ENCODE measurements around the gene LGALS1. TPM values are rescaled to one million over a fixed set of nuclear protein-coding genes. Genes with fewer than 3 reads are reported as not detected.

LGALS1 gene
- polyA plus RNA-seq, 1 of the 3 experiments (the other 2 are of a cell fraction), result 12,045 TPM

GRCh38 chr22:37627545-37627944 is 47.9 kb upstream of the LGALS1 start:
- WGBS (ENCODE audit: low lambda C conversion rate), result 90% methylated on average over 2 of the region's 6 CpGs
- TF ChIP-seq POLR2AphosphoS5 (IDR thresholded peaks at IDR 0.05; ENCODE audit: low read depth, low read length) (no peak), IRF3 (IDR thresholded peaks at IDR 0.05; ENCODE audit: low read depth, low read length) (no peak), FOSL2 (IDR thresholded peaks at IDR 0.05; ENCODE audit: borderline replicate concordance, low read depth) (no peak), YY1 (IDR thresholded peaks at IDR 0.05; ENCODE audit: low read depth) (no peak), FOXJ3 (CRISPR knock-in tag; IDR thresholded peaks at IDR 0.05) (no peak), PBX3 (IDR thresholded peaks at IDR 0.05) (no peak), MEF2A (IDR thresholded peaks at IDR 0.05; ENCODE audit: borderline replicate concordance, low read depth) (no peak), TAF1 (IDR thresholded peaks at IDR 0.05; ENCODE audit: borderline replicate concordance, low read depth, low read length) (no peak), NRF1 (IDR thresholded peaks at IDR 0.05; ENCODE audit: low read depth, low read length) (no peak), EP300 (IDR thresholded peaks at IDR 0.05; ENCODE audit: borderline replicate concordance in 1 of 2, low read depth in 1 of 2, low read length in 1 of 2) (no peak), NFIC (IDR thresholded peaks at IDR 0.05; ENCODE audit: borderline replicate concordance) (no peak), FOXM1 (IDR thresholded peaks at IDR 0.05; ENCODE audit: low read depth) (no peak), RFX5 (IDR thresholded peaks at IDR 0.05; ENCODE audit: low read length) (no peak)
- no peak overlapping the region for H3K27ac ChIP-seq (ENCODE audit: low read depth in 2 of 2, low read length in 1 of 2)
- no peak overlapping the region for H2AFZ ChIP-seq (ENCODE audit: low read depth)
- no peak for DNase-seq
- no peaks in the 10 kb centered on the region for H3K9me2 ChIP-seq
- H3K4me3 ChIP-seq (ENCODE audit: low read depth in 2 of 2, low read length in 1 of 2), result no peak overlapping the region
- H3K9me3 ChIP-seq, result no peaks in the 10 kb centered on the region
- ChIA-PET POLR2A (interaction anchor here (0.8 to 1.8 kb wide), 2 partner anchors 10 to 31 kb away, joined by 3 to 6 read pairs; partner anchors contain the start of gene PDXP), CTCF (interaction anchor here (1.0 to 34.3 kb wide), 6 partner anchors 9 to 155 kb away, joined by 3 to 898 read pairs (median 6); partner anchors contain the start of genes LGALS1, NOL12, PDXP and SH3BP1)
- H3K79me2 ChIP-seq (ENCODE audit: insufficient read depth), result no peaks in the 10 kb centered on the region
- no peak overlapping the region for H3K9ac ChIP-seq
- H4K20me1 ChIP-seq (ENCODE audit: insufficient read depth), result no peaks in the 10 kb centered on the region
- no peak overlapping the region for H3K4me2 ChIP-seq
- peaks cover 5 to 39% of the 10 kb centered on the region in 2 experiments for H3K36me3 ChIP-seq (replicated peaks in 1 of 2; ENCODE audit: control insufficient read depth in 1 of 2, insufficient read depth in 2 of 2, low read length in 1 of 2)
- peaks cover 8% of the 10 kb centered on the region for H3F3A ChIP-seq (replicated peaks; ENCODE audit: insufficient read depth)
- peaks cover 0 to 9% of the 10 kb centered on the region in 2 experiments; a peak in 1 of 4 replicates for H3K4me1 ChIP-seq (ENCODE audit: control insufficient read depth in 1 of 2, insufficient read depth in 2 of 2, low read depth in 1 of 2, low read length in 1 of 2)
- H3K27me3 ChIP-seq (ENCODE audit: insufficient read depth), result no peaks in the 10 kb centered on the region

- H3K9ac ChIP-seq, result no peak overlapping the region
- CTCF ChIA-PET, result interaction anchor here (1.0 to 34.3 kb wide), 5 partner anchors 8 to 40 kb away, joined by 3 to 898 read pairs (median 9); partner anchors contain the start of genes LGALS1, NOL12 and PDXP
- H3F3A ChIP-seq (replicated peaks; ENCODE audit: insufficient read depth), result peaks cover 12% of the 10 kb centered on the region
- peaks cover 5 to 39% of the 10 kb centered on the region in 2 experiments for H3K36me3 ChIP-seq (replicated peaks in 1 of 2; ENCODE audit: control insufficient read depth in 1 of 2, insufficient read depth in 2 of 2, low read length in 1 of 2)
- no peak overlapping the region for H3K4me3 ChIP-seq (ENCODE audit: low read depth in 2 of 2, low read length in 1 of 2)
- no peak for DNase-seq
- H3K4me2 ChIP-seq, result no peak overlapping the region
- TF ChIP-seq TEAD4 (IDR thresholded peaks at IDR 0.05; ENCODE audit: borderline replicate concordance, insufficient read depth) (no peak), YY1 (IDR thresholded peaks at IDR 0.05; ENCODE audit: low read depth) (no peak), JUND (IDR thresholded peaks at IDR 0.05) (no peak), PBX3 (IDR thresholded peaks at IDR 0.05) (no peak), EZH2phosphoT487 (IDR thresholded peaks at IDR 0.05; ENCODE audit: borderline replicate concordance, low read depth) (no peak), SMC3 (IDR thresholded peaks at IDR 0.05; ENCODE audit: low read depth, low read length) (no peak), NFIC (IDR thresholded peaks at IDR 0.05; ENCODE audit: borderline replicate concordance) (no peak), RCOR1 (IDR thresholded peaks at IDR 0.05; ENCODE audit: low read length) (no peak), ELF1 (IDR thresholded peaks at IDR 0.05) (no peak)
- no peaks in the 10 kb centered on the region for H4K20me1 ChIP-seq (ENCODE audit: insufficient read depth)
- no peak overlapping the region for H2AFZ ChIP-seq (ENCODE audit: low read depth)
- no peak overlapping the region; a peak in 1 of 4 replicates for H3K27ac ChIP-seq (ENCODE audit: low read depth in 2 of 2, low read length in 1 of 2)
- POLR2A ChIA-PET, result interaction anchor here (0.6 kb wide), 1 partner anchor 235 kb away, joined by 3 read pairs; no protein-coding TSS in a partner anchor
- no peaks in the 10 kb centered on the region for H3K9me3 ChIP-seq
- 86% methylated on average over 1 of the region's 8 CpGs for WGBS (ENCODE audit: low lambda C conversion rate)
- H3K27me3 ChIP-seq (ENCODE audit: insufficient read depth), result no peaks in the 10 kb centered on the region
- H3K4me1 ChIP-seq (ENCODE audit: control insufficient read depth in 1 of 2, insufficient read depth in 2 of 2, low read depth in 1 of 2, low read length in 1 of 2), result peaks cover 8 to 20% of the 10 kb centered on the region in 2 experiments
- H3K9me2 ChIP-seq, result no peaks in the 10 kb centered on the region
- H3K79me2 ChIP-seq (ENCODE audit: insufficient read depth), result no peaks in the 10 kb centered on the region
These were observed 46.6 kb upstream of the LGALS1 start for GRCh38 chr22:37628830-37629229.
